Activated gamma-delta T cell (primary cell): ENCODE results near the gene IGLL1.

ENCODE experiments used
- DNase-seq: peaks from one replicate; lab custom pipeline; 2025; lab: John Stamatoyannopoulos, UW

Gene IGLL1

DNA sequence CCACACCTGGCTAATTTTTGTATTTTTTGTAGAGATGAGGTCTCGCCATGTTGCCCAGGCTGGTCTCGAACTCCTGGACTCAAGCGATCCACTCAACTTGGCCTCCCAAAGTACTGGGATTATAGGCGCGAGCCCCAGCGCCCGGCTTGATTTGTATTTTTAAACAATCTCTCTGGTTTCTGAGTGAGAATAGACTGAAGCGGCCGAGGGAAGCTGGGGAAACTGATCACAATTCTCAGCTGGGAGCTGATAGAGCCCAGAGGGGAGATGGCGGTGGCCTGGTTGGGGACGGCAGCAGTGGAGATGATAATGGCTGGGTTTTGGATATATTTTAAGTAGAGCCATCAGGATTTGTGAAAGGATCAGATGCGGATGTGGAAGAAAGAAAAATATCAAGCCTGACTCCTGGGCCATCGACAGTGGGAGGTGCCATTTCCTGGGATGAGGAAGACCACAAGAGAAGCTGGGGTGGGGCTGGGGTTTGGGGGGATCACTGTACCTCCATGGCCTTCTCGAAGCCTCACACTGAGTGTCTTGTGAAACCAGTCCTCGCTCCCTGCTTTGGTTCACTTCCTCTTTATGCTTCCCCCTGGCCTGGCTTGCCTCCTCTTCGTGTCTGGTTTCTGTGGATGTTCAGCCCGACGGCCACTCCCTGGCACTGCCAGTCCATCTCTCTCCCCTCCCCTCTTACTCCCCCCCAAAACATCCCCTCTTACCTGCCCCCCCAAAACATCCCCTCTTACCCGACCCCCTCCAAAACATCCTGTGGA, 51.9 kb downstream of the IGLL1 start:
- no peak for DNase-seq

DNA sequence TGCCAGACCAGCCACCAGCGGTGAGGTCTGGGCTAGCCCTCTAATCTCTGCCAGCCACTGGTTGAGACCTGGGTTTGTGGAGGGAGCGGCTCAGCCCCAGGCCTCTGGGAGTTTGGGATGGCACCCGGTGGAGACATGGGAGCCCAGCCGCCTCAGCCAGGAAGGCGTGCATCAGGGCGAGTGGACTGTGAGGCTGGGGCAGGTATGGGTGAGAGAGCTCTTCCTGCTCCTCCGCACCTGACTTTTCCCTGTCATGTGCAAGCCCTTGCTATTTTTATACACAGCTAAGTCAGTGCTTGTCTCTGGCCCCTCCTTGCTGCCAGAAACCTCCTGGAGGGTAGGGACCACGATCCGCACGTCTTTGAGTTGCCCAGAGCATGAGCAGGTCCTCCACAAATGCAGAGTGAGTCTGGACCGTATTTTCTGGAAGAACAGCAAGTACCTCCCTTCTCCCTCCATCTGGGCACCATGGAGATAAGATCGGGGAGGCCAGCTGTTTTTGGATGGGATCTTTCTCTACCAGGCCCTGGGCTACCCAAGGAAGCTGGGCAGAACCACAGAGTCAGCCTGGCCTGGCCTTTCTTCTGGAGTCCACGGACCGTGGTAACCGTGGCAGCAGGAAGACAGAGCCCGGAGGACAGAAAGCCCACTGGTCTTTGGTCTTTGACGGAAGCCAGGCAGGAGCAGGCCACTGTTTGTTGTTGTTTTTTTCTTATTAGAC, 53.3 kb downstream of the IGLL1 start:
- no peak for DNase-seq

DNA sequence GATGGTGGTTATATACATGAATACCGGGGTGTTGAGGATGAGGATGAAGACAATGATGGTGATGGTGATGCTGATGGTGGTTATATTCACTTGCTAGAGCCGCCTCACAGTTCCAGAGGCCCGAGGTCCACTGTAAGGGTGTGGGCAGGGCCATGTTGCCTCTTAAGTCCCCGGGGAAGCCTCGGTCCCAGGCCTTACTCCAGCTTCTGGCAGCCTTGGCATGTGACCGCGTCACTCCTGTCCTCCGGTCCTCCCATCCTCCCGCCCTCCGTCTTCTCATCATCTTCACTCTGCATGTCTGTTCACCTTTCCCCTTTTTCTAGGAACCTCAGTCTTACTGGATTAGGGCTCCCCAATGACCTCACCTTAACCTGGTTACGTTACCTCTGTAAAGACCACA, 54.6 kb downstream of the IGLL1 start:
- no peak for DNase-seq

DNA sequence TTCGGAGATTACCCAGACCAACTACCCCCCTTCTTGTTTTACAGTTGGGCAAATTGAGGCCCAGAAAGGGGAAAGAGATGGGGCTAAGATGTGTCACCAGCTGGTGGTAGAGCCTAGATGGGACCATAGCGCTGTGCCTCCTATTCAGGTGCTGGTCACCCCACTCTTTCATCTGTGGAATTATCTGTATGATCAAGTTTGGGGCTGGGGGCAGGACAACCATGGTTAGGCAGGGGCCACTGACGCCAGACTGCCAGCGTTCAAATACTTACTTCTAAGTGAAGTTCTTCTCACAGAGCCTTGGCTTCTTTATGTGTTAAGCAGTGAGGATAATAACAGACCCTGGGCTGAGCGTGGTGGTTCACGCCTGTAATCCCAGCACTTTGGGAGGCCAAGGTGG, 55.9 kb downstream of the IGLL1 start:
- no peak for DNase-seq

DNA sequence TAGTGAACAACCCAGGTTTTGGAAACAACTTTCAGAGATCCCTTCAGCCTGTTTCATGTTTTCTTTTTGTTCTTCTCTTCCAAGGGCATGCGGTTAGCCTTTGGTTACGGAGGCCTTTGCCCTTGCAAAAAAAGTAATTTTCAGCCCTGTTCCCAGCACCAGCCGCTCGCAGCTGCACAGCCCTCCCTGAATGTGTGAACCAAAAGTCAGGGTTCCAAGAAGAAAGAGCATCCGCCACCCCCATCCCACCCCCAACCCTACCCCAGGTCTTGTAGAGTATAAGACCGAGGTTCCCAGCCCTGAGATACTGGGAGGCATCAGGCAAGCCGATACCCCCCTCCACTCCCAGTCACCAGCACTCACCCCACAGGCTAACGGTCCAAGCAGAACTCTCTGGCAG, 56.4 kb downstream of the IGLL1 start:
- DNase-seq: no peak
